Measurements from ENCODE around the gene SMARCA2. TPM values are rescaled to one million over a fixed set of nuclear protein-coding genes. Genes with fewer than 3 reads are reported as not detected.

Gene SMARCA2
- total and polyA plus RNA-seq, 10 of the 15 experiments (the other 5 are each of a cell fraction or from before 2014, with no cell fraction given): 100 to 392 (median 204) TPM

- DNase-seq (ENCODE audit: low read depth, low spot score) (no peak), FAIRE-seq (no peak), ATAC-seq (no peak)
- Histone ChIP-seq H3K4me1 (ENCODE audit: control insufficient read depth, insufficient read depth, low read length) (peaks cover 12% of the 10 kb centered on the region), H2AFZ (ENCODE audit: control insufficient read depth, low read depth, low read length) (no peak overlapping the region), H3K9ac (ENCODE audit: control insufficient read depth, insufficient read depth, low read length) (no peak overlapping the region), H3K27ac (ENCODE audit: control insufficient read depth, insufficient read depth) (no peak overlapping the region), H3K9me3 (replicated peaks; ENCODE audit: control insufficient read depth, insufficient read depth, low read length) (peaks cover 9% of the 10 kb centered on the region; the same call in 2 of the 3 replicates), H3K36me3 (ENCODE audit: control insufficient read depth in 2 of 2, insufficient read depth in 2 of 2, low read length in 1 of 2) (peaks cover 4 to 7% of the 10 kb centered on the region in 2 experiments), H3K27me3 (replicated peaks in 1 of 2; ENCODE audit: control insufficient read depth in 2 of 2, insufficient read depth in 2 of 2, low read length in 1 of 2) (no peaks in the 10 kb centered on the region), H4K20me1 (ENCODE audit: control insufficient read depth, insufficient read depth) (no peaks in the 10 kb centered on the region), H3K4me2 (ENCODE audit: control insufficient read depth, insufficient read depth) (no peak overlapping the region), H3K79me2 (ENCODE audit: control insufficient read depth, insufficient read depth, low read length) (peaks cover 73% of the 10 kb centered on the region), H3K4me3 (no peak overlapping the region)
- ChIA-PET RAD21 (ENCODE audit: unreplicated experiment) (no interaction called here), CTCF (no interaction called here), POLR2A (no interaction called here), SMC1A (ENCODE audit: uncharacterized antibody, unreplicated experiment) (no interaction called here)
- TF ChIP-seq YBX1 (IDR thresholded peaks at IDR 0.05): no peak
- no peak for TF ChIP-seq IRF4 (IDR thresholded peaks at IDR 0.05; ENCODE audit: low read depth, low read length)
- no peak for TF ChIP-seq KAT2A (conservative IDR thresholded peaks at IDR 0.05; ENCODE audit: control insufficient read depth, low read depth, low read length)
- no peak for TF ChIP-seq SKIL (IDR thresholded peaks at IDR 0.05; ENCODE audit: low read depth, poor library complexity, severe bottlenecking)
- no peak for TF ChIP-seq POLR2AphosphoS5 (IDR thresholded peaks at IDR 0.05; ENCODE audit: low read length)
- TF ChIP-seq ZBTB4 (CRISPR knock-in tag; IDR thresholded peaks at IDR 0.05): no peak
- intact Hi-C loops (cut with micrococcal nuclease; ENCODE audit: unreplicated experiment) (loop anchor here (5.0 to 10.0 kb wide), 2 partner anchors 277 to 570 kb away; no protein-coding TSS in a partner anchor), in situ Hi-C loops (cut with MboI) (no loop called here)
- BruUV-seq (replicated peaks): no TSS peak
- WGBS (ENCODE audit: insufficient coverage, insufficient replicate concordance, low lambda C conversion rate, missing lambda C conversion rate): 61% methylated on average over 3 of the region's 3 CpGs
Observed at GRCh38 chr9:2154731-2155130, 139.6 kb downstream of the SMARCA2 start.

All from GM12878 (cell line).